ENCODE data around the gene PPM1L.
A peak's percentile ranks its signal among the peaks of the same experiment; 100 is the strongest.

The PPM1L gene

DNA sequence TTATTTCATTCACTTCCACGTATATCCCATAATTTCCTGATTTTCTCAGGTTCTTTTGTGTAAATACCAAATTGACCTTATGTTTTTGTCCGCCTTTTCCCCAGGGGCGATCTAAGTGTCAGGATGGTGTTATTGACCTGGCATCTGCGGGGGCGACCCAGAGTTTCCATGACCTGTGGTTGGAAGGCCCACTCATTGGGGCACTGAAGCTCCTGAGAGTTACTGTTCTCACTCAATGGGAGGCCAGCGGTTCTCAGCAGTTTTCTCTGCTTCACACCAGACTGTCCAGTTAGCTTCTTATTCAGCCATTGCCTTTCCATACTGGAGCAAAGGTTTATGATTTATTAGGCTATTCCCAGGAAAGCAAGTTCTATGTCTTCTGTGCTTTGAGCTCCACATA is 295.8 kb downstream of the PPM1L start:
- DNase-seq, result no peak

DNA sequence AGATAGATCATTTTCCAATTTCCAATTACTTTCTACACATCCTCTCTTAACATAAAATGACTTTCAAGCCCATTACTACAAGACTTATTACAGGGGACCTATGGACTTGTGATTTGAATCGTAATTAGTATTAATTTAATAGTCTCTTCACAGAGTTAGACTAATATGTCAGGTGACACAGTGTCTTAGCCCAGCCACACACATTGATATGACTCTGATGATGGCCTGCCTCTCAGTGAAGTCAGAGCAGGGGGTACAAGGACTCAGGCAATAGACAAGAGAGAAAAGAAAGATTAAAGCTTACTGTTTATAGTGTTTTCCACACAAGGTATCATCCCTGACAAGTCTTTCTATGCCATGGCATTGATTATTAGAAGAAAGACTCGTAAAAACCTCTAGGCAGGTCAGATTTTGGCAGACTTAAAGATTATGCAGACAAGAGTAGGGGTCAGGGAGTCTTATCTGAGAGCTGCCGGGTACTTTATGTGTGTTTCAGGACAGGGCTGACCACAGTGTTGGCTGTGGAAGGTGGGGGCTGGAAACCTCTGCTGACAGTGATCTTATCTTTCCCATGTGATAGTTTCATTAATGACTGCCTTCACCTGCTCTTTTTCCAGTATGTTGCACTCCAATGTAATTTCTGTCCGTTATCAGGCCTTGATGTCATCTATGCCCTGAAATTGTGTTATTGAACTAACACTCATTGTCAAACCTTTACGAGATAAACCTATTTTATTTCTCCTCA is 299.0 kb downstream of the PPM1L start:
- DNase-seq, result no peak

DNA sequence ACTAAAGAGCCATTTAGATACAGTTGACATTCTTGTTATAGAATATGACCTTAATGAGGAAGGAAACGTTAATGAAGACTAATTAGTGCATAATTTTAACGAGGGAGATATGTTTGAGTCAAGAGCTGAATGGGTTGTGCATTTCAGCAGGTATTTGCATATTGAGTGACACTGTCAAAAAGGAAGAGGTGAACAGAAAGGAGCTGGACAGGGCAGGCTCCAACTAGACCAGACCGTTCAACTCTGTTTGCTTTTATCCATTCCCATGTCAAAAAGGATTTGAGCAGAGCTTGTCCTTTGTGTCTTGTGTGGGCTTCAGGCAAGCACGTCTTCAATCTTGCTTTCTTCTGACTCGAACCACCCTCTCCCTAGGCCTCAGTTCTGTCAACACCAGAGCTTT is 308.4 kb downstream of the PPM1L start:
- no peak for DNase-seq

GRCh38 chr3:161066930-161067329 is 310.9 kb downstream of the PPM1L start:
- no peak for DNase-seq

- no peak for DNase-seq
Measured at GRCh38 chr3:161067335-161067734, 311.3 kb downstream of the PPM1L start.

DNA sequence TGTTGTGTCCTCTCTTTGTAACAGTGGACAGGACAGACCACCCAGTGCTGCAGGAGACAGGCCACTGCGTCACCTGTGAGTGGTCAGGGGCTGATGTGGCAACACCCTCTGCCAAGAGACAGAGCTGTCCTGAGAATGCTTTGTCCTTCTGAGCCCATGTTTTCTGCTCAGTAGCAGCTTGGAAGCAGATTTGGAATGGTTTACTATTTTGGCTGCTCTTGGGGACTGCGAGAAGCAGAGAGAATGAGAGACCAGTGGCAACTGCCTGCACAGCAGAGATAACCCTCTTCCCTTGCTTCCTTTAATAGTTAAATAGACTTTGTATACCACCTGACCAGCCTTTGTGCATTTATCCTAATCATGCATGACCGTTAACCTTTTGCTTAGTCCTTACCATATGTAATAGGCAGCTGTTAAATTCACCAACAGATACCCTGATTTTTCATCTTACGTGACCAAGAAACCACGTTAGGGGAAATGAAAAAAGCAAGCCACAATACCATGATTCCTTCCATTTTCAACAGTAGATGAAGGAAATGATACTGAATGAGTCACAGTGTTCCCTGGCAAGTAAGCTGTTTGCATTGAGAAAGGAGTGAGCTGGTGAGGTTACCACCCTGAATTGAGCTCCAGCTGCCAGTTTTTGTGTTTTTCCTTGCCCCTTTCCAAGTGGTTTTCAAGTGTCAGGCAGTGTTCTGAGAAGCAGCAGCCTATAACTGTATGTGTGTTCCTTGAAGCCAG is 313.6 kb downstream of the PPM1L start:
- DNase-seq, result no peak

GRCh38 chr3:161070252-161070930 is 314.4 kb downstream of the PPM1L start:
- DNase-seq, result no peak

GRCh38 chr3:161070980-161071663 is 315.1 kb downstream of the PPM1L start:
- no peak for DNase-seq

GRCh38 chr3:161072211-161072621 is 316.2 kb downstream of the PPM1L start:
- DNase-seq, result no peak

DNA sequence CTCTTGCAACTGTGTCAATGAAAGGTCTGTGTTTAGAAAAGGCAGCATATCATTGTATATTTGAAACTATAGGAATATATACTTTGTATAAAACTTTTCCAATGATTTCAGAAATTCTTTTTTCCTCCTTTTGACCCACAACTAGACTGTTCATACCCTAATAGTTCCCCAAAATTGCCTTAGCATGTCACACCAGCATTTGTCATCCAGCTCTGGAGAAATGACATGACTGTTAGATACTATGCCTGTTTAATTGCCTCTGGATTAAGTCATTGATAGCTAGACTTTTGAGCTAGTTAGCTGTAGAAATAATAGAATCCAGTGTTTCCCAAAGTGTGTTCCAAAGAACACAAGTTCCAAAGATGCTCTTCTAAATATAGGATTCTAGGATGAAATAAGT is 316.7 kb downstream of the PPM1L start:
- DNase-seq, result no peak

GRCh38 chr3:161073181-161073580 is 317.1 kb downstream of the PPM1L start:
- no peak for DNase-seq

GRCh38 chr3:161081633-161082032 is 325.6 kb downstream of the PPM1L start:
- DNase-seq, result no peak

- no peak for DNase-seq
Measured at GRCh38 chr3:161082063-161082462, 326.0 kb downstream of the PPM1L start.

DNA sequence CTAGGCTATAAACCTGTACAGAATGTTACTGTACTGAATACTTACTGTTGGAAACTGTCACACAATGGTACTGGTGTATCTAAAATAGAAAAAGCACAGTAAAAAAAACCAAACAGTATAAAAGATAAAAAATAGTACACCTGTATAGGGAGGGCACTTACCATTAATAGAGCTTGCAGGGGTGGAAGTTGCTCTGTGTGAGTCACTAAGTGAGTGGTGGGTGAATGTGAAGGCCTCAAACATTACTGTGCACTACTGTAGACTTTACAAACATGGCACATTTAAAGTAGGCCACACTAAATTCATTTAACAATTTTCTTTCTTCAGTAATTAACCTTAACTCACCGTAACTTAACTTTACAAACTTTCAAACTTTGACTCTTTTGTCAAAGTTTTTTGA is 327.1 kb downstream of the PPM1L start:
- no peak for DNase-seq

GRCh38 chr3:161084277-161084676 is 328.2 kb downstream of the PPM1L start:
- no peak for DNase-seq

GRCh38 chr3:161093895-161094294 is 337.9 kb downstream of the PPM1L start:
- DNase-seq, result no peak

DNA sequence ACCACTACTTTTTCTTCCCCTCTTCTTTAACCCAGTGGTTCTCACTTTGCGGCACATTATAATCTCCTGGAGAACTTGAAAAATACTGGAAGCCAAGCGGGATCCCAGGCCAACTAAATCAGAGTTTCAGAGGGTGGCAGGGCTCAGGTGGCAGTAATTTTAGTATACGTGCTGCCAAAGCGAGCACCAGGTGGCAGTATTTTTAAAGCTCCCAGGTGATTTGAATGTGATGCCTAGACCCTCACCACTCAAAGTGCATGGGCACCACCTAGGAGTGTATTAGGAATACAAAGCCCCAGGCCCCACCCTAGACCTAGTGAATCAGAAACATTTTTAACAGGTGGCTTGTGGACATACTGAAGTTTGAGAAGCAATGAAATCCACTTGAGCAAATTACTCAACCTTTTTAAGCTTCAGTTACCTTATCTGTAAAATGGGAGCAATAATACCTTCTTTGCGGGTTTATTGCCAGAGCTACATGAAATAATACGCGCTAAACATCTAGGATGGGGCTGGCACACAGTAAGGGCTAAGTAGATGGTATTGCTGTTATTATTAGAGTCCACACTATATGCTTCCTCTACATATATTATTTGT is 340.8 kb downstream of the PPM1L start:
- DNase-seq, result no peak

DNA sequence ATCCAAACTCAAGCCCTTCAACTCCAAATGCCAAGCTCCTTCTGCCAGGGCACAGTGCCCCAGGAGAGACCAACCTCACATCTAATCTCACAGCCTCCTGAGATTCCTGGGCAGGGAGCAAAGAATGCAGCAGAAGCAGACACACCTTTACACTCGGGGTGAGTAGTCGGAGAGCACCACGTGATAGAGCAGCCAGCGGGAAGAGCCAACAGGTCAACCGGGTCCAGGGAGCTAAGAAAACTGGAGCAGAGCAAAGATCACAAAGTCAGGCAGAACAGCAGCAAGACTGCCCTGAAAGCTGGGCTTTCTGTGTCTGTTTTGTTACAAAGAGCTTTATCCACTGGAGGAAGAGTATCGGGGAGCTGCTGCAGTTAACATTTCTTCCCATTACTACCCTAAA is 345.0 kb downstream of the PPM1L start:
- no peak for DNase-seq

- DNase-seq, result no peak
Measured at GRCh38 chr3:161101609-161102008, 345.6 kb downstream of the PPM1L start.

GRCh38 chr3:161103776-161104385 is 347.9 kb downstream of the PPM1L start:
- no peak for DNase-seq

DNA sequence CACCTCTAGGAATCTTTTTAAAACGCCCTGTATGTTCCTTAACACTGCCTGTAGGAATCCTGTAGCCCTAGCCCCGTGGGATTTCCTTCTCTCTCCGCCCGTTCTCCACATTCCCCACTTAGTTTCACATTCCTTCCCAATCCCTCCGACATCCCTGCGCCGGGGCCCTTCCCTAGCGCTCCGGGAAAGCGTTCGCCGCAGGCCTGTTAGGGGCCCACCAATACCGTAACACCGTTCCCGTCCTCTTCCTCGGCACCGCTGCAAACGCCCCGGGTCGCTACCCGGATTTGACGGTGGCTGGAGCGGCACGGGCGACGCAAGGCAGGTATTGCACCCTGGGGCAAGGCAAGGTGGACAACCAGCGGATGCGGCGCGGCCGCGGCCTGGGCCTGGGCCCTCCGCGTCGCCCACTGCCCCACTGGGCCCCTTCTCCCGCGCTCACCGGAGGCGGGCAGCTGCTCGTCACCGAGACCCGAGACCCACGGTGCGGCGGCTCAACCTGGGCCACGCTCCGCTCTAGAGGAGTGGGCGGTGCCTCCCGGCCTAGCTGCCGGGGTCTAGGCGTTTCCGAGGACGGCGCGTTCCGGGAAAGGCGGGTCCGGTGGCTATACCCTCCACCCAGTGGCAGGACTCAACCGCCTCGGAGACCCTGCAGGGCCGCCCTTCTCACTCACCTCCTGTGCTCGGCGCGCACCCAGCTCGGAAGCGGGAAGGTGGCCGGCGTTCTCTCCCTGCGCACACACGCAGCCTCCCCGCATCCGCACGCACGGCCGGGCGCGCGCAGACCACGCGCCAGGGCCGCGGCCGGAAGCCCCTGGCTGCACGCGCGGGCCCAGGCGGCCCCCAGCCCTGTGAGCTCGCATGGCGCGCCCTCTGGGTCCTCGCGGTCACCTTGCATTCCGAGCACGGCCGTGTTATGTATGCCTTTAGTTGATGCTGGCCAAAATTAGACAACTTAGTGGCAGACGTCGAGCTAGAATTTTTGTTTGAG is 348.8 kb downstream of the PPM1L start, which contains the start of gene B3GALNT1:
Gene B3GALNT1, minus strand, starts transcription at position 789 of the 991 bp plus-strand sequence. CDS start 18,595 bp downstream, outside the sequence.
- peak; percentile 6 for DNase-seq

Data from activated gamma-delta T cell (primary cell).